Adrenal gland (tissue), 5 donors: ENCODE results near the gene SLX4.

Experiments
- POLR2A ChIP-seq, 2 donors: fragments of 450-650 bp; IDR thresholded peaks; one replicate each; pipeline ENCODE4 v1.6.1; 2017; ENCODE audit warnings: antibody characterized with exemption in 2 of 2, mild to moderate bottlenecking in 2 of 2, moderate library complexity in 1 of 2
- TF ChIP-seq, protein P1 (sequence below), 6 experiments: fragments of 450-650 bp in 4 of 6; fragments of 200-600 bp in 2 of 6; sonication (generic) in 1 of 6; IDR thresholded peaks; 1 replicate in 5 of 6; 2 replicates in 1 of 6; pipeline versions ENCODE4 v1.5.1 to v1.8.0; 2016 to 2021; ENCODE audit warnings: antibody characterized with exemption in 6 of 6, mild to moderate bottlenecking in 2 of 6, moderate library complexity in 1 of 6
- donor health status: DM: no; HTN: no; CAD: no.

DNA sequence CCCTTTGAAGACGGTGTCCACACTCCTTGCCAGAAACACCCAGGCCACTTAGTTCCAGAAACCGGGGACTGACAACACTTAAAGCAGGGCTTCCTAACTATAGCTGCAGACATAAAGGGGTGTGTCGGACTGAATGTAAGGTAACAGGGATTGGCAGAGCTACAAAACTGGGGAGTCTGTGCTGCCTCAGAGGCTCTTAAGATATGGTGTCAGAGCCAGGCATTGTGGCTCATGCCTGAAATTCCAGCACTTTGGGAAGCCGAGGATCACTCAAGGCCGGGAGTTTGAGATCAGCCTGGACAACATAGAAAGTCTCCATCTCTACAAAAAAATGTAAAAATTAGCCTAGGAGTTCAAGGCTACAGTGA, 20.0 kb downstream of the SLX4 start:
- TF ChIP-seq, protein P1, sequence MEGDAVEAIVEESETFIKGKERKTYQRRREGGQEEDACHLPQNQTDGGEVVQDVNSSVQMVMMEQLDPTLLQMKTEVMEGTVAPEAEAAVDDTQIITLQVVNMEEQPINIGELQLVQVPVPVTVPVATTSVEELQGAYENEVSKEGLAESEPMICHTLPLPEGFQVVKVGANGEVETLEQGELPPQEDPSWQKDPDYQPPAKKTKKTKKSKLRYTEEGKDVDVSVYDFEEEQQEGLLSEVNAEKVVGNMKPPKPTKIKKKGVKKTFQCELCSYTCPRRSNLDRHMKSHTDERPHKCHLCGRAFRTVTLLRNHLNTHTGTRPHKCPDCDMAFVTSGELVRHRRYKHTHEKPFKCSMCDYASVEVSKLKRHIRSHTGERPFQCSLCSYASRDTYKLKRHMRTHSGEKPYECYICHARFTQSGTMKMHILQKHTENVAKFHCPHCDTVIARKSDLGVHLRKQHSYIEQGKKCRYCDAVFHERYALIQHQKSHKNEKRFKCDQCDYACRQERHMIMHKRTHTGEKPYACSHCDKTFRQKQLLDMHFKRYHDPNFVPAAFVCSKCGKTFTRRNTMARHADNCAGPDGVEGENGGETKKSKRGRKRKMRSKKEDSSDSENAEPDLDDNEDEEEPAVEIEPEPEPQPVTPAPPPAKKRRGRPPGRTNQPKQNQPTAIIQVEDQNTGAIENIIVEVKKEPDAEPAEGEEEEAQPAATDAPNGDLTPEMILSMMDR (IDR thresholded peaks at IDR 0.05), result no peak
- TF ChIP-seq POLR2A (IDR thresholded peaks at IDR 0.05), result no peak
